Aorta (tissue), 5 donors: ENCODE data around the gene DEFB124. TPM values are rescaled to one million over a fixed set of nuclear protein-coding genes. Genes with fewer than 3 reads are reported as not detected.

Experiments
- ATAC-seq: fragments of 200-7000 bp; cut with Tn5 transposase; one replicate; pipeline ENCODE4 v1.9.1; 2022; ENCODE audit warnings: moderate library complexity; ENCODE audit not compliant: low FRiP score
- DNase-seq, 2 donors: peaks; one replicate each; pipeline ENCODE4 v3.0.0-alpha.2; 2020
- H3K27ac ChIP-seq, 2 donors: one replicate each; pipeline ENCODE4 v1.5.1; 2013; ENCODE audit warnings: low read length in 2 of 2, mild to moderate bottlenecking in 2 of 2, moderate library complexity in 2 of 2, control low read depth in 1 of 2, inconsistent platforms in 1 of 2, low read depth in 1 of 2
- H3K27me3 ChIP-seq, 2 donors: one replicate each; pipeline ENCODE4 v1.6.1; 2013; ENCODE audit warnings: control low read depth in 1 of 2, low read length in 1 of 2, mild to moderate bottlenecking in 1 of 2, moderate library complexity in 1 of 2; ENCODE audit not compliant: insufficient read depth in 2 of 2, control insufficient read depth in 1 of 2
- H3K36me3 ChIP-seq, 2 donors: one replicate each; pipeline ENCODE4 v1.6.1; 2013; ENCODE audit warnings: control low read depth in 1 of 2, low read length in 1 of 2, mild to moderate bottlenecking in 1 of 2; ENCODE audit not compliant: insufficient read depth in 2 of 2, control insufficient read depth in 1 of 2
- H3K4me1 ChIP-seq, 2 donors: one replicate each; pipeline ENCODE4 v1.6.1; 2013; ENCODE audit warnings: low read length in 2 of 2, control low read depth in 1 of 2, mild to moderate bottlenecking in 1 of 2, moderate library complexity in 1 of 2; ENCODE audit not compliant: insufficient read depth in 2 of 2, control insufficient read depth in 1 of 2
- H3K4me3 ChIP-seq, 2 donors: one replicate each; pipeline ENCODE4 v1.5.1; 2013; ENCODE audit warnings: low read length in 2 of 2, control low read depth in 1 of 2, mild to moderate bottlenecking in 1 of 2
- H3K9me3 ChIP-seq: one replicate; pipeline ENCODE4 v1.6.1; 2013; ENCODE audit warnings: mild to moderate bottlenecking, low read length; ENCODE audit not compliant: control insufficient read depth
- WGBS, 2 donors: extraction: QIAGEN DNeasy Blood & Tissue Kit; methylation state at CpG; one replicate each; pipeline ENCODE4 v1.1.7; 2013; 5-methylcytosine and 5-hydroxymethylcytosine counted together
- intact Hi-C, 2 donors: fragments of 100-400 bp; cut with DNase I; formaldehyde crosslinking; loops; one replicate each; pipeline versions ENCODE4 v1.14.2 to v1.15.0; 2022
- polyA plus RNA-seq, 2 donors: library from polyadenylated mRNA; stranded (reverse); fragments of 200-250 nt; gene quantifications; one replicate each; pipeline ENCODE4 v1.2.3, GENCODE V29; 2013
- total RNA-seq, 2 donors: library from RNA; stranded (reverse); fragmentation: NEBNext Ultra II Directional; extraction: Animal tissue kit (Norgen Biotek cat#: 25700); gene quantifications; one replicate each; pipeline ENCODE4 v1.2.1, GENCODE V29; 2021
- donor health status: healthy with polysubstance abuse.
- donor health status: Bipolar disorder and iron deficiency.
- donor health status: DM: no; HTN: no; CAD: no.
- donor health status: DM: no; HTN: no; CAD: no.
- donor health status: DM: yes; HTN: yes; CAD: no.

DEFB124 gene
- total and polyA plus RNA-seq, 4 donors: 1.6 to 7.6 TPM; not detected in 2

DNA sequence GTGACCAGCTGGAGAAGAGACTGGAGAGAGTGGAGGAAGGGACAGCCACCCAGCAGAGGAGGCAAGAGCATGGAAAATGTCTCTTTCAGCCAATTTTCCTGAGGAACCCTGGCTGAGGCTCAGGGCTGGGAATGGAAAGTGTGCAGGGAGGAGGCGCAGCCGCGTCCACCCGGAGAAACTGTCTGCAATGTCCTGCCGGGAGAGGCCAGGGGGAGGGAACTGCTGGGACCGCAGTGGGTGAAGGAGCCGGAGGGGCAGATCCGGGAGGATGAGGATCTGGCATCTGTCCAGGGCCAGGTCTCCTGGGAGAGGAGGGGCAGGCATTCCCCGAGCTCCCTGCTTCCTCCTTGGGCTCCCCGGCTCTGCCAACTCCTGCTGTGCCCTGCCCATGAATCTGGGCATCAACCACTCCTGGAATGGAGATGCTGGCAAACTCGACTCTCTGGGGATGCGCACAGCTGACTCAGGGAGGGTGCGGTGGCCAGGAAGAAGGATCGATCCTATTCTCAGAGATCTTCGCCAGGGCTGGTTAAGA lies 21.9 kb upstream of the DEFB124 start:
- no peaks in the 10 kb centered on the region for H3K27me3 ChIP-seq
- H3K4me1 ChIP-seq: peaks cover 0 to 4% of the 10 kb centered on the region in 2 donors
- intact Hi-C loops: no loop called here
- ATAC-seq: peak; percentile 93
- no peaks in the 10 kb centered on the region for H3K9me3 ChIP-seq
- WGBS, 2 donors: 0 to 3% methylated on average over 15 of the region's 15 CpGs
- H3K27ac ChIP-seq: peak overlapping the region in 1 of 2 donors; percentile 83
- H3K36me3 ChIP-seq: no peaks in the 10 kb centered on the region
- DNase-seq: peak; percentile 94 to 95
- H3K4me3 ChIP-seq: peak overlapping the region in 1 of 2 donors; percentile 31

DNA sequence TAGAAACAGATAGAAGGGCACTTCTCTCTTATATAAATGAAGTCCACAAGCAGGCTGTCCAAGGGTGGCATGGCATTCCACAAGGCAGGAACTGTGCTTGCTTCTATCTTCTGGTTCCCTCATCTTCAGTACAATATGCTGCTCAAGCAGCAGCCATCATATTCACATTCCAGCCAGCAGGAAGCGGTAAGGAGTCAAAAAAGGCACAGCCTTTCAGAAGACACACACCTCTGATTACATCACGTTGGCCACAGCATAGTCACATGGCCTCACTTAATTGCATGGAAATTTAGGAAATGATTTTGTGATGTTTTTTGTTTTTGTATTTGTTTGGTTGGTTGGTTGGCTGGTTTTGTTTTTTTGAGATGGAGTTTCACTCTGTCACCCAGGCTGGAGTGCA lies 19.2 kb upstream of the DEFB124 start:
- H3K36me3 ChIP-seq: no peaks in the 10 kb centered on the region
- no peaks in the 10 kb centered on the region for H3K27me3 ChIP-seq
- no peak overlapping the region for H3K27ac ChIP-seq
- H3K4me1 ChIP-seq: peaks cover 0 to 4% of the 10 kb centered on the region in 2 donors
- no peaks in the 10 kb centered on the region for H3K9me3 ChIP-seq
- DNase-seq: no peak
- ATAC-seq: no peak
- 53 to 63% methylated on average over 2 of the region's 2 CpGs for WGBS, 2 donors
- H3K4me3 ChIP-seq: no peak overlapping the region
- intact Hi-C loops: no loop called here

DNA sequence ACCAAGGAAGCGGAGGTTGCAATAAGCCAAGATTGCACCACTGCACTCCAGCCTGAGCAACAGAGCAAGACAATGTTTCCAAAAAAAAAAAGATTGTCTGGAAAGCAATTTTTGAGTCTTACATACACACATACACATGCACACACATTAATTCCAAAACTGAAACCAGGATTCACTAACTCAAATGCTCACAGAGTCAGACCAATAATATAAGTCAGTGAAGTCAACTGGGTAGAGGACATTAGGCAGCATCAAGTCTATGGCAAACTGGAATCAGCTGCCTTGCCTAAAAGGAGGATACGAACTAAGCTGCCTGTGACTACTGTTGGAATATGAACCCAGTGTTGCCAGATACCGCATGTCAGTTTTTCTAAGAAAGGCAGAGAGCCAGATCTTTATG lies 15.8 kb upstream of the DEFB124 start:
- DNase-seq (no peak), ATAC-seq (no peak)
- no peaks in the 10 kb centered on the region for H3K4me1 ChIP-seq
- WGBS, 2 donors: 92 to 94% methylated on average over 3 of the region's 3 CpGs
- no peaks in the 10 kb centered on the region for H3K9me3 ChIP-seq
- H3K27me3 ChIP-seq: no peaks in the 10 kb centered on the region
- no peak overlapping the region for H3K4me3 ChIP-seq
- no peak overlapping the region for H3K27ac ChIP-seq
- H3K36me3 ChIP-seq: no peaks in the 10 kb centered on the region
- intact Hi-C loops: no loop called here

DNA sequence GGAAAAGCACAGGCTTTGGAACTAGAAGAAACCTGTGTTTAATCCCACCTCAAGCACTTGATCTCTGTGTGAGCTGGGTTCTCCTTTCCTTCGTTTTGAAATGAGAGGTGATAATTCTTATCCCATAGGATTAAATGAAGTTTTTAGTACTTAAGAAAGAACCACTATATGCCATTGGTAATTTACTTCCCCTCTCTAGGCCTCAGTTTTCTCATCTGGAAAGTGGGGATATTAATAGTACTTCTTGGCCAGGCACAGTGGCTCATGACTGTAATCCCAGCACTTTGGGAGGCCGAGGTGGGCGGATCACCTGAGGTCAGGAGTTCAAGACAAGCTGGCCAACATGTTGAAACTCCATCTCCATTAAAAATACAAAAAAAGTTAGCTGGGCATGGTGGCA lies 14.2 kb upstream of the DEFB124 start:
- DNase-seq: no peak
- H3K4me3 ChIP-seq: no peak overlapping the region
- WGBS, 2 donors: 89 to 91% methylated on average over 3 of the region's 3 CpGs
- intact Hi-C loops: no loop called here
- ATAC-seq: no peak
- no peaks in the 10 kb centered on the region for H3K36me3 ChIP-seq
- H3K27ac ChIP-seq: no peak overlapping the region
- H3K27me3 ChIP-seq: no peaks in the 10 kb centered on the region
- no peaks in the 10 kb centered on the region for H3K4me1 ChIP-seq
- no peaks in the 10 kb centered on the region for H3K9me3 ChIP-seq

DNA sequence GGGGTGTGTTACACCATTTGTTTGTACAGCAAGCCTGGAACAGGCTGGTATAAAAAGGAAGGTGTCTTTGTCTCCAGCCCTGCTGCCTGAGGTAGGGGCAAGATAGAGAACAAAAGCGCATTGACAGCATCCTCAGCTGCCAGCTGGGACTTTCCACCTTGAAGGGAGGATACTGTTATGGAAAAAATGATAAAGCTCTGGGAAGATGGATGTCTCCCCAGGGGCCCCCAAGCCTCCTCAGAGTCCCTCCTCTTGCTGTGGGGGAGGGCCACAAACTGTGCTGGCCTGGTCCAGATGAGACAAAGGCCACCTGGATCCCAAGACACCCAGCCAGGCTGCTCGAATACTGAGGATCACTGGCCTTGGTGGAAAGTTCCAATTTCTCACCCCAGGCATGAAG lies 13.2 kb upstream of the DEFB124 start:
- DNase-seq: no peak
- no peaks in the 10 kb centered on the region for H3K36me3 ChIP-seq
- ATAC-seq: no peak
- no peaks in the 10 kb centered on the region for H3K9me3 ChIP-seq
- H3K4me1 ChIP-seq: no peaks in the 10 kb centered on the region
- 86 to 91% methylated on average over 2 of the region's 2 CpGs for WGBS, 2 donors
- intact Hi-C loops: no loop called here
- no peaks in the 10 kb centered on the region for H3K27me3 ChIP-seq
- H3K4me3 ChIP-seq: no peak overlapping the region
- H3K27ac ChIP-seq: no peak overlapping the region

DNA sequence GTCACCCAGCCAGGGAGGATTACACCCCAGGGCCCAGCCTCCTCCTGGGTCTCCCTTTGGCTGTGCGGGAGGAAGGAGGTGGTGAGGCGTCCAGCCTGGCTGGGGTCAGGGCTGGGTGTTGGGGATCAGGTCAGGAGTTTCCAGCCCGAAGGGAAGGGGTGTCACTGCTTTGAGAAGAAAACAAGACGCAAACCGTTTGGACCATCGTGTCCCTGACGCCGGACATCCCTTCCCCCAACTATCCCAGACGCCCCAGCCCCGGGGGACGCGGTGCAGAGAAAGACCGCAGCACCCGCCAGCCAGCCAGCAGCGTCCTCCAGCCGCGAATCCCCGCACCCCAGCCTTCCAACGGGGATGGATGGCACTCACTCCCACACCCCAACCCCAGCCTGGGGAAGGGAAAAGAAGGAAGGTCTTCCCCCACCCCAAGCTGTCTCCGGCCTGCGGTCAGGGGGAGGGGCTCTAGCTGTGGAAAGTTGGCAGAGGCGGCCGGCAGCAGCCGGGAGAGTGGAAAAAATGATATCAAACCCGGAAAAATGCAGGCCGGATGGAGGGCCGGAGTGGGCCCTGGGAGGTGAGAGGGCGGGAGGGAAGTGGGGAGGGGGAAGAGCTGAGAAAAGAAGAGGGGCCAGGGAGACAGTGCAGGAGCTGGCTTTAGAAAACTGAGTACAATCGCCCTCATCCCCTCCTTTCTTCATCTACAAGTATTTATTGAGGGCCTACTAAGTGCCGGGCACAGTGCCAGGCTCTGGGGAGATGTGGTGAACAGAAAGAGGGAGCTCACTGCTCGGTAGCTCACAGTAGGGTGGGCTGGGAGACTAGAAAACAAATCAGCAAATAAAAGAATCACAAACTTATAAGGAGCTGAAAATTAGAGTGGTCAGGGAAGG lies 10.8 kb upstream of the DEFB124 start:
- ATAC-seq (peak; percentile 90), DNase-seq (peak; percentile 86 to 92)
- Histone ChIP-seq H3K4me3 (no peak overlapping the region), H3K27ac (peak overlapping the region; percentile 53 to 89), H3K36me3 (no peaks in the 10 kb centered on the region), H3K4me1 (no peaks in the 10 kb centered on the region), H3K9me3 (no peaks in the 10 kb centered on the region), H3K27me3 (no peaks in the 10 kb centered on the region)
- WGBS, 2 donors: 5 to 7% methylated on average over 31 of the region's 31 CpGs
- intact Hi-C loops: no loop called here

DNA sequence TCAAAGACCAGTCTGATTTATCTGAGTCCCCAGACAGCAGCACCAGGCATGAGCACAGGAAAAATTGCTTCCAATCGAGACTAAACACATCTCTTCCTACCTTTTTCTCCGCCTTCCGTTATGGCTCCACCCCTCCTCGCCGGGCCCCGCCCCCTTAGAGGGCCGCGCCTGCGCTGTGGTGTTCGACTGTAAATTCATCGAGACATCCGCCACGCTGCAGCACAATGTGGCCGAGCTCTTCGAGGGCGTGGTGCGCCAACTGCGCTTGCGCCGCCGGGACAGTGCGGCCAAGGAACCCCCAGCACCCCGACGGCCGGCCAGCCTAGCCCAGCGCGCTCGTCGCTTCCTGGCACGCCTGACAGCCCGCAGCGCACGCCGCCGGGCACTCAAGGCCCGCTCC lies 9.1 kb upstream of the DEFB124 start:
- intact Hi-C loops: no loop called here
- ATAC-seq (peak; percentile 11), DNase-seq (peak in 1 of 2 donors; percentile 82)
- H3K4me1 ChIP-seq: no peaks in the 10 kb centered on the region
- no peaks in the 10 kb centered on the region for H3K9me3 ChIP-seq
- no peak overlapping the region for H3K27ac ChIP-seq
- no peaks in the 10 kb centered on the region for H3K27me3 ChIP-seq
- H3K36me3 ChIP-seq: no peaks in the 10 kb centered on the region
- no peak overlapping the region for H3K4me3 ChIP-seq
- WGBS, 2 donors: 42 to 53% methylated on average over 36 of the region's 36 CpGs

DNA sequence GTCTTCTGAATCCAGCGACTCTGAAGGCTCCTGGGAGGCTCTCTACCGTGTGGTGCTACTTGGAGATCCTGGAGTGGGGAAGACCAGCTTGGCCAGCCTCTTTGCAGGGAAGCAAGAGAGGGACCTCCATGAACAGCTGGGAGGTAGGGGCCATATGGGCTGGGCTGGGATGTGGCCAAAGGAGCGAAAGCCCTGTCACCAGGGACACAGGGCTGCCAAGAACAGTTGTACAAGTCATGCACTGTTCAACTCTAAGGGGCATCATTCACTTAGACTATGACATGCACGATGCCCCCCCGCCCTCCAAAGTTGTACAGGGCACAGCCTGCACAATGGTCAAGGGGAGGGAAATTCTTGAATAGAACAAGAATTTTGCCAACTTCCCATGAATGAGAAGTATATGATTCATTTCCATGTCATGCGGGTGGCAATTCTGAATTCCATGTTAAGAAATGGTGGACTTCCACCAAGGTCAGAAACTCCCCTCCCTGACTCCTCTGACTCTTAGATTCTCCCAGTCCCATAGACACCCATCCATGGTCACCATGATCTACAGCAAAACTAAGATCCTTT lies 1.8 kb upstream of the DEFB124 start:
- no peak for DNase-seq
- H3K4me3 ChIP-seq: no peak overlapping the region
- H3K27ac ChIP-seq: no peak overlapping the region
- no peaks in the 10 kb centered on the region for H3K4me1 ChIP-seq
- H3K9me3 ChIP-seq: no peaks in the 10 kb centered on the region
- WGBS, 2 donors: 85 to 88% methylated on average over 6 of the region's 6 CpGs
- no peaks in the 10 kb centered on the region for H3K27me3 ChIP-seq
- intact Hi-C loops: no loop called here
- H3K36me3 ChIP-seq: no peaks in the 10 kb centered on the region
- ATAC-seq: no peak

DNA sequence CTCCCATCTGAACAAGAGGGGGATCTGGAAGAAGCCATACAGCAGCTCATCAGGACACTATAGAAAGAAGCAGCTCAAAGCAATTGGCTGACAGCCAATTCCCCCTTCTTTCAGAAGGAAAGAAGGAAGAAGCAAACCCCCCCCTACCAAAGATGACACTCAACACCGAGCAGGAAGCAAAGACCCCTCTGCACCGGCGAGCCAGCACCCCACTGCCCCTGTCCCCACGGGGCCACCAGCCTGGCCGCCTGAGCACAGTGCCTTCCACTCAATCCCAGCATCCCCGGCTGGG lies 1.3 kb upstream of the DEFB124 start:
- H3K9me3 ChIP-seq: no peaks in the 10 kb centered on the region
- no peaks in the 10 kb centered on the region for H3K4me1 ChIP-seq
- H3K27ac ChIP-seq: no peak overlapping the region
- intact Hi-C loops: no loop called here
- WGBS, 2 donors: 91 to 92% methylated on average over 6 of the region's 6 CpGs
- H3K4me3 ChIP-seq: no peak overlapping the region
- H3K27me3 ChIP-seq: no peaks in the 10 kb centered on the region
- H3K36me3 ChIP-seq: no peaks in the 10 kb centered on the region
- ATAC-seq: no peak
- DNase-seq: no peak
